GM18502 (cell line): ENCODE results near the gene ISCU.
A peak's percentile ranks its signal among the peaks of the same experiment; 100 is the strongest.

Experiments used
- ATAC-seq: cut with Tn5 transposase; IDR thresholded peaks from one replicate; pipeline ENCODE4 v1.9.1; 2021; ENCODE audit warnings: mild to moderate bottlenecking; ENCODE audit not compliant: unreplicated experiment, poor library complexity

Gene ISCU

GRCh38 chr12:108600702-108601007, 38.3 kb downstream of the ISCU start:
- no peak for ATAC-seq

DNA sequence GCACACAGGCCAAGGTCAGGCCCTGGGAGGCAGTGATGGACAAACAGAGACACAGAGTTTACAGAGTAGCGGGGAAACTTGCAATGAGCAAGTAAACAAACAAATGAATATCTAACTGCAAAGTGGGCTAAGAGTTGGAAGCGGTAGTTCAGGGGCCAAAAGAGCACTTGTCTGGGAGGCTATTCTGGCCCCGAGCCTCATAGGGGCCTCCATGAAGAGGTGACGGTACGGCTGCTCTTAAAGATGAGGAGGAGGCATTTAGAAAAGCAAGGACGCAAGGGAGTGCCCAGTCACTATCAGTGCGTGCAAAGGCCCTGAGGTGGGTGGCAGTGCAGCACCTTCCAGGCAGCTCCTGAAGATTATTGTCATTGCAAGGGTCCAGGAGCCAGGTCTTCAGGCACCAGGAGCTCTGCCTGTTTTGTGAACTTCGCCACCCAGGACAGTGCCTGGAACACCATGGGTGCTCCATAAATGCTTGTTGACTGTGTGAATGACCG, 39.9 kb downstream of the ISCU start:
- ATAC-seq = no peak

DNA sequence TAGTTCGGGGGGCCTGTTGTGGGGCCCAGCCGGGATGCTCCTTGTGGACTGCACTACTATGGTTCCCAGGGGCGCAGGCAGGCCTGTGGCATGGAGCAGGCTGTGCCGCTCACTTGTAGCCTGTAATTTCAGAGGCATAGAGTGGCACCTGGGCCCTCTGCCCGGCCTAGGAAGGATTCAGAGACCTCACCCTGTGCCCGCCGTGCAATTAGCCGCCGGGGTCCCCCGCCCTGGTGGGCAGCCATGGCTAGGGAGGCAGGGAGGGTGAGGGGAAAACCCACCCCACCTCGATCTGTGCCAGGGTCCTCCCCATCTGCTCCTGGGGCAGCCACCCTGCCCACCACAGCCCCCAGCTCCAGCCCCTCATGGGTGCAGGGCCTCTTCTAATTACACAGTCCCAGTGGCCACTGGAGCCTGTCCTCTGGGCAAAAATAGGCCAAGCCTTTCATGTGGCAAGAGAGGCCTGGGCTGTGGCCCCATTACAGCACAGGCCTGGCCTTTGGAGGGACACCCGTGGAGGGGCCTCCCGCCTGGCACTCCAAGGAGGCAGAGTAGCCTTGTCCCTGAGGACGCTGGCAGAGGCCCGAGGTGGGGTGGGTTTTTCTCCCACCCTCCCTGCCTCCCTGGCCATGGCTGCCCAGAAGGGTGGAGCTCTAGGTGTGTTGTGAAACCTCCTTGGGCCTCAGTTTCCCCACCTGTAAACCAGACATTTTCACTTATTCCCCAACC, 40.7 kb downstream of the ISCU start:
- no peak for ATAC-seq

GRCh38 chr12:108603743-108604142, 41.3 kb downstream of the ISCU start:
- ATAC-seq = no peak

DNA sequence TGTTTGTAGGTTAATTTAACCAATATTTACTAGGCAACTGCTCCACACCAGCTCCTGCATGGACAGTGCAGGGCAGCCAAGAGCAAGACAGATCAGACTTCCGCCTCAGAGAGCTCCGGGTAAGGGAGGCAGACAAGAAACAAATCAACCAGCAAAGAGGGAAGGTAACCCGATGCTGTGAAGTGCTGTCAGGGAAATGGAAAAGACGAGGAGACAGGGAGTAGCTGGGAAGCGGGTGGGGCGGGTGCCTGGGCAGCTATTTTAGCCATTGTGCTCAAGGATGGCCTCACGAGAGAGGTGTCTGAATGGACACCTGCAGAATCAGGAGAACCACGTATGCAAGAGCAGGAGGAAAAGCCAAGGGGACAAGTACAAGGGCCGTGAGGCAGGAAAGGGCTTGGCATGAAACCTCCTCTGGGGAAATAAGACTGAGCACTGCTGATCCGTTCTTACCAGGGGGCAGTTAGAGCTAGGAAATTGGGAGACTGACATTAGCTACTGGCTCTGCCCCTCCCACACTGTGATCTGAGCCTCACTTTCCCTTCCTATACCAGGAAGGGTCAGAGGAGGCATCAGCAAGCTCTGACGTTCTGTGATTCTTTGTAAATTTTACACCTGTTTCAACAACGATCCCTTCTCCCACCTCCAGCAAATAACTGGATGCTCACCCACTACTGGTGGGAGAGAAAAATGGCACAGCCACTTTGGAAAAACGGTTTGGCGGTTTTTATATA, 42.0 kb downstream of the ISCU start:
- no peak for ATAC-seq

DNA sequence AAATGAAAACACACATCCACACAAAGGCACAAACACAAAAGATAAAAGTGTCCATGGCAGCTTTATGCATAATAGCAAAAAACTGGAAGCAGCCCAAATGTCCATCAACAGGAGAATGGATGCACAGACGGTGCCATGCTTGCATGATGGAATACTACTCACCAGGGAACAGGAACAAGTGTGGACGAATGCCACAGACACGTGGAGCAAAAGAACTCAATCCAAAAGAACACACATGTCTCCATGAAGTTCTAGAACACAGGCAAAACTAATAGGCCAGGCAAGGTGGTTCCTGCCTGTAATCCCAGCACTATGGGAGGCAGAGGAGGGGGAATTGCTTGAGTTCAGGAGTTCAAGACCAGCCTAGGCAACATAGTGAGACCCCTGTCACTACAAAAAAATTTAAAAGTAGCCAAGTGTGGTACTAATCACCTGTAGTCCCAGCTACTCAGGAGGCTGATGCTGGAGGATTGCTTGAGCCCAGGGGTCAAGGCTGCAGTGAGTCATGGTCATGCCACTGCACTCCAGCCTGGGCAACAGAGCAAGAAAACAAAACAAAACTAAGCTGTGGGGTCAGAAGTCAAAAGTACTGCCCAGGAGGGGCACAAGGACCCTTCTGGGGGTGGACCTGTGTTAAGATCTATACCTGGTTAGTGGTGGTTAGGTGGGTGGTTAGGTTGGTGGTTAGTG, 42.7 kb downstream of the ISCU start:
- no peak for ATAC-seq

- ATAC-seq = no peak
Observed at GRCh38 chr12:108605690-108606406, 43.5 kb downstream of the ISCU start.

DNA sequence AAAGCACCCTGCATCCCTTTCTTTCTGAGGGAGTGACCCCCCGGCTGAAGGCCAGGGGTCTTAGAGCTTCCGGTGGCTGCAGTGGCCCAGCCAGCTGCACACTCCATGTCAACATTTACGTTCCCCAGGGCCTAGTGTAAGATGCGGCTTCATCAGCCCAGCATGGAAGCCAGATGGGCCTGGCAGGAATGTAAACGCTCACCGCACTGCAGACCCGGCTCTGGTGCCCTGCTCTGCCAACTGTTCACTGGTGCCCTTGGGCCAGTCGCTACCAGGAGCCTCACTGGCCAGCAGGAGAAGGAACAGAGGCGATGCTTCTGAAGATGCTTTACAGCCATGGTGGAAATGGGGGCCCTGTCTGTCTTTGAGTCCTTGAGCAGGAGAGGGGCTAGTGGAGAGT, 44.1 kb downstream of the ISCU start:
- ATAC-seq = no peak

DNA sequence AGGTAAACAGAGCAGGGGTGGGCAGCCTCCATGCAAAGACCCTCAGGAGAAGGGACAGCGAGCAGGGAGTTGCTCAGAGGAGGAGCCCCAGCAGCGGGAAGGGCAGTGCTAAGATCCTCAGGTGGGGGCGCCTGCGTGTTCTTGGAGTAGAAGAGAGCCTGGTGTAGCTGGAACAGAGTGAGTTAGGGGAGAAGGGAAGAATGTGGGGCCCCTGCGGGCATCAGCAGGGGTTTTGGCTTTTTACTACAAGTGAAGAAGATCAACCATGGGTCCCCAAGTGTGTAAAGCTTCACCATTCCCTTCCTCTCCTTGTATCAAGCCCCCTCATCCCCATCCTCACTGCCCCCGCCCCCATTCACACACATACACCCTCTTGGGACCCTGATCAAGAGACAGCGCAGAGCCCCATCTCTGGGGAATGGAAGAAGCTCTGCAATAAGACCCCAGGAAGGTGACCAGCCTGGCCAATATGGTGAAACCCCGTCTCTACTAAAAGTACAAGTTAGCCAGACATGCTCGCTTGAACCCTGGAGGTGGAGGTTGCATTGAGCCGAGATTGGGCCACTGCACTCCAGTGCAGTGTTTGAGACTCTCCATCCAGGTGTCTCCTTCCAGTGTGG, 45.7 kb downstream of the ISCU start:
- ATAC-seq = no peak

DNA sequence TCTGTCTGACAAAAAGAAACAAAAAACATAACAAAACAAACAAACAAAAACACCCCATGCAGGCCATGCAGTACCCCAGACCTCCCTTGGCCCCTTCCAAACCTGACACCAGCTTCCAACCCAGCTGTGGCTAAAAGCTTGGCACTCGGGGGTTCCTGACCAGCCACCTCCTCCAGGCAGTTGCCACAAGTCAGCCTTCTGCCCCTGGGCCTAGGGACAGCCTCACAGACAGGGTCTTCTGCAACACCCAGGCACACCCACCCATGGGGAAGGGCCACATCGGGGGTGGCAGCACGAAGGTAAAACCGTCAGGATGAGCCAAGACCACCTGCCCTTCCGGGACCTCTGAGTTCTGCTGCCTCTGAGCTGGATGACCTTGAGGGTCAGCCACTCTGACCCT, 46.2 kb downstream of the ISCU start:
- no peak for ATAC-seq

- ATAC-seq = peak; percentile 50
Observed at GRCh38 chr12:108609537-108610335, 47.3 kb downstream of the ISCU start.

DNA sequence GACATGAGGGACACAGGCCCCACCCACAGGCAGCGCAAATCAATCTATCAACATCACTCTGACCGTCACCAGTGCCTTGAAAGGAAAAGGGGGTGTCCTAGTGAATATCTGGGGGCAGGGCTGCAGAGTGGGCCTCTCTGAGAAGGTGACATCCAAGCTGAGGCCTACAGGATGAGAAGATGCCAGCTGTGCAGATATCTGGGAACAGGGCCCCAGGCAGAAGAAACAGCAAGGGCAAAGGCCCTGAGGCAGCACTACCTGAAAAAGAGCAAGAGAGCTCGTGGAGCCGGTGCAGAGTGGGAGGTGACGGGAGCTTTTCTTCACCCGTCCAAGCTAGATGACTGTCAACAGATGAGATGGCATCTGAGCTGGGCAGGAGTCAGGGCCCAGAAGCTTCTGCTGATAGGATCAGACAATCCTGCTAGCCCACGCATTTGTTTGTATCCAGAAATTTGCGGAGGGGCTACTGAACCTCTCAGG, 48.0 kb downstream of the ISCU start:
- ATAC-seq = no peak

DNA sequence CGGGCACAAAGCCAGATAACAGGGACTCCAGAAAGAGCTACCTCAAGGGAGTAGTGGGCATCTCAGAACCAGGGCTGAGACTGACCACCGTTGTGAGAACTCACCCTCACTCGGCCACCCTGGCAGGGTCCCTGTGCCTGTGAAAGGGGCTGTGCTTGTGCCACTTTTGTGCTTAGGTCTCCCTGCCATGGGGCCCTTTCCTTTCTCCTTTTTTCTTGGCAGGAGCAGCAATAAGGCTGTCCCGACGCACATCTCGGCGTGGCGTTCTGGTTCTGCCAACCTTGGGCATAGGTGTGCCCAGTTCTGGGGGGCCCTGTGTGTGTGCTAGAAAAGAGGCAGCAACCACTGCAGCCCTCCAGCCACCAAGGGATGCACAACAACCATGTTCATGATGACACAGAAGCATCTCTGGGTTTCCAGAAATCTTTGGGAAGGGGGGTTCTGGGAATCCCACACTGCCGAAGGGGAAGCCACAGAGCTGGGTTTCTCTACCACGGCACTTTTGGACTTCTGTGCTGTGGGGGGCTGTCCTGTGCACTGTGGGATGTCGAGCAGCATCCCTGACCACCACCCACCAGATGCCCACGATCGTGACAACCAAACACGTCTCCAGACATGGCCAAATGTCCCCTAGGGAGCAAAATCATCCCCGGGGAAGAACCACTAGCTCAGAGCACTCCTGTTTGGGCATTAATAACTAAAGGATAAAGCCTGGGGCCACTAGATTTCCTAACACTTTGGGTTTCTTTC, 48.6 kb downstream of the ISCU start:
- ATAC-seq = no peak

DNA sequence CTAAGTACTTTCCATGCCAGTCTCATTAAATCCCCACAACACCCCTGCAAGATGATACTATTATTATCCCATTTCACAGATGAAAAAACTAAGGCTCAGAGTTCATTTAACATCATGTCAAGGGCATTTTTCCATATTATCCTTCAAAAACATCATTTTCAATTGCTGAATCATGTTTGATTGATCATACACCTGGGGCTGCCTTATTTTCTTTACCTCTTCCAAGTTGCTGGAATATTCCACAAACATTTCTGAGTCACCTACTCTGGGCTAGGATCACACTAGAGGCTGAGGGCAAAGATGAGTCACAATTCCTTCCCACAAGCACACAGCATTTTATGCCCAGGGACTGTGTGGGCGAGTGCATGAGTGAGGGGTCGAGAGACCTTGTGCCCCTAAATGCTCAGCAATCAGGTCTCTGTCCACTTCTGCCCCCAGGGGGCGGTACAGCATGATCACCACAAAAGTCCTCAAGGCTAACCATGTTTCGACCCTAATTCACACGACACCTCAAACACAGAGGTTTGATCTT, 49.6 kb downstream of the ISCU start:
- no peak for ATAC-seq

DNA sequence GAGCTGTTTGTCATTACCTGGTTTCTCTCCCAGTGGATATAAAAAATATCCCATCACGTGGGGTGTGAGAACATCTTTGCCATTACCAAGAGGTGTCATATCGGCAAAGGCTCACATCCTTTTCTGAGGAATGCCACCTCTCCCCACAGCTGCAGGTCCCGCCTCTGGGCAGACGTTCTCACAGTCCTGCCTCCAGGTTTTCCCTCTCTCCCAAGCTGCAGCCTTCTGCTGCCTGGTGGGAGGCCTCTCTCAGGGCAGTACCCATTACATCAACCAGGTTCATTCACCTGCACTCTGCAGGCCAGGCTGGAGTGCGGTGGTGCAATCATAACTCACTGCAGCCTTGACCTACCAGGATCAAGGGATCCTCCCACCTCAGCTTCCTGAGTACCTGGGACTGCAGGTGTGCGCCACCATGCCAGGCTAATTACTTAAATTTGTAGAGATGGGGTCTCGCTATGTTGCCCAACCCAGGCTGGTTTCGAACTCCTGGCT, 50.4 kb downstream of the ISCU start:
- no peak for ATAC-seq

DNA sequence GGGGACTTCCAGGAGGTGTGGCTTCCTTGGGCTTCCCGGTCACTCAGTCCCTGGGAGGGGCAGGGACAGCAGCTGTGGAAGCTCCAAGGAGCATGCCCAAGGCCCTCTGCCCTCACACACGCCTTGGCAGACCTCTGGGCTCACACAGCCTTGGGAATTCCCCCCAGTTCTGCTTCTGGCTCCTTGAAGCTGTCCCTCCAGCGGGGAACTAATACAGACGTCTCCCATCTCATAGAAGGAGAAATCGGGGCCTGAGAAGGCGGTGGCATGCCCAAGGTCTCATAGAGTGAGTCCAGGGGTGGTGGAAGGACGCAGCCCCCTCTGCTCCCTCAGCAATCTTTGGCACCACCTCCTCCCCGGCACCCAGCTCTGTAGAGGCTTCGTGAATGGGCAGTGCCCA, 51.2 kb downstream of the ISCU start:
- ATAC-seq = no peak

GRCh38 chr12:108614041-108614440, 51.6 kb downstream of the ISCU start:
- no peak for ATAC-seq

DNA sequence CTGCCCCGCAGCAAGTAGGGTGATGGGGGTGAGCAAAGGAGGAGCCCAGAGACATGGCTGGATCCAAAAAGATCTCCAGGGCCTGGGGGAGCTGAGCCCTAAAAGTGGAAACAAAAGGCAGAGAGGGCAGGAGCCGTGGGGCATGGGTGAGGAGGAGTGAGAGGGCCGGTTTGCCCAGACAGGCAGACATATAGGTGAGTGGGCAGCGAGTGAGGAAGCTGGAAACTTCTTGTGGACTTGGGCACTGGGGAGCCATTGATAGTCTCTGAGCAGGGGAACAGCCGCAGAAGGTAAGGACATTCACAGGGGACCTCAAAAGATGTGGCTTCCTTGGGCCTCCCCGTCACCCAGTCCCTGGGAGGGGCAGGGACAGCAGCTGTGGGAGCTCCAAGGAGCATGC, 52.2 kb downstream of the ISCU start:
- ATAC-seq = no peak
